HG03457 (cell line): Measurements from ENCODE around the gene LPIN3.

Experiments
- ATAC-seq: cut with Tn5 transposase; IDR thresholded peaks from one replicate; pipeline ENCODE4 v1.9.1; 2021; ENCODE audit warnings: moderate number of reproducible peaks; ENCODE audit not compliant: unreplicated experiment

LPIN3 gene

DNA sequence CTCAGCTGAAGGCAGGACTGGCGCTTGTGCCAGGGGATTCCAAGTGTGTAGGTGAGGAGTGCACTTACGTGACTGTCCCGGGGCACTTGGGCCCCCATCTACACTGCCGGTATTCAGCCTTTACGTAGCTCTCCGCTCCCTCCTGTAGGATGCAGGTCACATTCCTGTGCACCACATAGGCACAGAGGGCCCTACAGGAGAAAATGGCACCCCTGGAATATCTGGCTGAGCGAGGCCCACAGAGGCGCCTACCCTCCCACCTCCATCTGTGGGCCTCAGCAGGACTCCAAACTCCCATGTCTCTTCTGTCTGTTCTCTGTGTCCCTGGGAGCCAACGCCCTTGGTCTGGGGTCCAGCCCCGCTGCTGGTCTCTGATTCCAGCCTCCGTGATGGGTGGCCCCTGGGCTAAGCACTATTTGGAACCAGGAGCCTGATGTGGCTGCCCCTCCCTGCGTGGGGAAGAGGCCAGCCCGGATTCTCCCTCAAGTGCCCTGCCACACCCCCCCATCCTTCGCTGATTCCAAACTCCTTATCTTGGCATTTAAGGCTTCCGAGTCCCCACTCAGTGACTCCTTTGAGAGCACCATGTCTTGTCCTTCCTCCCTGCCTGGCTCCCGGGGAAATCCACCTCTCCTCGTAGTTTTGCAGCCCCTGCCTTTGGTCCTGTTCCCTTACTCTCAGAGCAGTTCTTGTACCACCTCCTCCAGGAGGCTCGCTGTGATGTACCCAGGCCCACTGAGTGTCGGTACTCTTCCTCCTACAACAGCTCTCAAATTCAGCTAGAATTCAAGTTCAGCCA lies 24.5 kb downstream of the LPIN3 start:
- ATAC-seq, result no peak

DNA sequence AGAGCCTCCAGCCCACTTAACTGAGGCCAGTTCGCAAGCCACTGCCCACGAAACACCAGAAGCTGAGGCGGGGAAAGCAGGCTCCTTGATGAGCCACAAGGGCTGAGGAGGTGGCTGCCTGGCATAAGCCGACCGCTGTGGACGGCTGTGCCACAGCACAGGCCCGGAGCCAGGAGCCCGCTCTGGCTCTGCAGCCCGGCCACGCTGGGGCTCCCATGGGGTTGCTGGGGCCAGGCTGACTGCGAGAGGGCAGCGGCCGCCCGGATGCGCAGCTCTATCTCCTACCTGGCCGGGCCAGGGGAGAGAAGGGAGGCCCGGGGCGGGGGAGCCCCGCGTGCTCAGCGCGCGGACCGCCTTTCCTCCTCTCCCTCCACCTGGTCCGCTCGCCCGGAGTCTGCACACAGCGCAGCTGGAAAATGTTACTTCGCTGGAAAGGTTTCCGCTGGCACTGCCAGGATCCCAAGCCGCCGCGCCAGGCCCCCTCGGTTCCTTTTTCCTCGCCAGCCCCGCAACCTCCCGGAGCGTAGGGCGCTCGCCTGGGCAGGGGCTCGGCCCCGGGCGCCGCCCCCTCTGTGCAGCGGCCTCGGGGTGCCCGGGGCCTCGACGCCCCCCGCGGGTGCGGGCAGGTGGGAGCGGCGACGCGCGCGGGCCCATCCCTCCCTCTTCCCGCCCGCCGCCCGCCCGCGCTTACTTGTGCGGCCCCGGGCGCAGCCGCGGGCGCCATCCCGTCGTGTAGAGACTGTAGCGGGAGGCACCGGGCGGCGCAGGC lies 25.3 kb downstream of the LPIN3 start:
- ATAC-seq, result no peak

DNA sequence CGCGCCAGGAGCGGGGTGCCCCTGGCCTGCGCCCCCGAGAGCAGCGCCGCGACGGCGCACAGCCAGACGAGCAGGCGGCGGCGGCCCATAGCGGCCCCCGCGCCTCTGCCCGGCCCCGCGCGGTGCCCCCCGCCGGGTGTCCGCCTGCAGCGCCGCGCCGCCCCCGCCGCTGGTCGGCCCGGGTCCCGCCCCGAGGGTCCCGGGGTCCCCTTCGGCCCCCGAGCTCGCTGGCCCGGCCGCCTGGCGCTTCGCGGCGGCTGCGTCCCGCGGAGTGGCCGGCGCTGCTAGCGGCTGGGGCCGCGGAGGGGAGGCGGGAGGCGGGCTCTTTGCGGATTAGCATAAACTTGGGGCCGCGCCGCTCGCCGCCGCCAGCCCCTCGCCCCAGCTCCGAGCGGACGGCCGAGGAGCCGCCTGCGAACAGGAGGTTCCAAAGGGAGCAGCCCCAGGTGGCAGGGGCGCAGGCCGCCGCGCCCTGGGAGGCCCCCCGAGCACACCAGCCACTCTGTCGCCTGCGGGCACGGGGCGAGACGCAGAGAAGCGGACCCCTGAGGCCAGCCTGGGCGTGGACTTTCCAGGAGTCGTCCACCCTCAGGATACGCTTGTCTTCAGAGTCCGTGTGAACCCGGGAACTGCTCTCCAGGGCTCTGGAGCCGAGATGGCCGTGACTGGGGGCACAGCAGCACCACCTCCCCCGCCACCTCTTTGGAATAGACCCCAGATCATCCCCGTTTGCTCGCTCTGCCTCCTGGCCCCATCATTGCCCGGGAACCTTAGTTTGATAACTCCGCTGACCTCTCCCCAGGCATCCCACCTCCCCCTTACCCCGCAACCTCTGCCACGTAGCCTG lies 26.1 kb downstream of the LPIN3 start, which contains the start of gene EMILIN3:
EMILIN3 (minus strand) TSS at position 273 of the 847 bp plus-strand sequence; CDS start at position 89, 184 bp downstream.
- ATAC-seq, result no peak

DNA sequence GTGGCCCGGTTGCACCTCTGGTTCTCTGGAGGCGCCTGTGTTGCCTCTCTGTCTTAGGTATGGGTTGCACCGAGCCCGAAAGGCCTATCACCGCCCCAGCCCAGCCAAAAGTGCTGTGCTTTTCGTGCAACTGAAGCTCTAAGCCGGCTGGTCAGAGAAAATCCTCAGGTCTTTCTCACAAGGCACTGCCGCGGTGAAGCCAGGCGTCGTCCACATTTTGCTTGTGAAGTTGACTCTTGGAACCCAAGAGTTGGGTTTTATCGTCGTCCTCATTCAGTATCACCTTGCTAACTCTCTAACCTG lies 26.7 kb downstream of the LPIN3 start:
- no peak for ATAC-seq

DNA sequence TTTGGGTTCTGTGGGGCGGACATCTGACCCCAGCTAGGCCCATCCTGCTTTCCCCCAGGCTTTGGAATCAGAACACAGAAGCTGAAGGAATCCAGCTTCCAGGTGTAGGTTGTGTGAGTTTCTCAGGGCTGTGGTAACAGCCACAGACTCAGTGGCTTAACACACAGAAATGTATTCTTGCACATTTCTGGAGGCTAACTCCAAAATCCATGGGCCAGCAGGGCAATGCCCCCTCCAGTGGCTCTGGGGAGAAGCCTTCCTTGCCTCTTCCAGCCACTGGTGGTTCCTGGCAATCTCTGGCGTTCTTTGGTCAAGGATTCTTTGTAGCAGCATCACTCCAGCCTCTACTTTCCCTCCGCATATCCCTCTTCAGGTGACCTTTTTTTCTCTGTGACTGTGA lies 27.3 kb downstream of the LPIN3 start:
- no peak for ATAC-seq

DNA sequence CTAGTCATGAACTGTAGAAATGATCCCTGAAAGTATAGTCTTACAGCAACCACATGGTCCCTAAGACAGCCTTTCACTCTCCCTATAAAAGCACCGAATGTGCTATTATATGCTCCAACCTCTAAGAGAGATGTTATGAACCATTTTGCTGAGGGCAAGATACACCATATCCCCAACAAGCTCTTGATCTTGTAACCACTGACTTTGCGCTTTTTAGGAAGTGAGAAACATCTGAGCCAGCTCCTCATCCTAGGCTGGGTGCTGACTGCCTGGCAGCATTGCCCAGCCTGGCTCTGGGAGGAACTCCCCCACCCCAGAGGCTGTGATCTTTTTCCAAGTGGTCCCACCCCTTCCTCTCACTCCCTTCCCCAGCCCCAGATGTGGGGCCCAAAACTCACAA lies 29.1 kb downstream of the LPIN3 start:
- no peak for ATAC-seq

DNA sequence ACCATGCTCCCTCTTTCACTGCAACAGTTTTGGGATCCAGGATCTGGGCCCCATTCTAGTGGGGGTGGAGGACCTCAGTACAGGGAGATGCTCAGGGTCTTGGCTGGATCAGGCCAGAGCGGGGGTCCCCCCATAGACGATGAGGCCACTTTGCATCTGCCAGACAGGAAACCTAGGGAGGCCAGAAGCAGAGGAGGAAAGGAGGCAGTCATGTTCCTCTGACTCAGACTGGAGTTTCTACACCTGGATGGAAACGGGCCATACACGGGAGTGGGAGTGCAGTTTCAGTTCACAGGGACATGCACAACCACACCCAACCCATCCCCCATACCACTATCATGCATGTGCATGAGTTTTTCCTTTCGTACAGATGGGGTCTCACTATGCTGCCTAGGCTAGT lies 29.6 kb downstream of the LPIN3 start:
- no peak for ATAC-seq

DNA sequence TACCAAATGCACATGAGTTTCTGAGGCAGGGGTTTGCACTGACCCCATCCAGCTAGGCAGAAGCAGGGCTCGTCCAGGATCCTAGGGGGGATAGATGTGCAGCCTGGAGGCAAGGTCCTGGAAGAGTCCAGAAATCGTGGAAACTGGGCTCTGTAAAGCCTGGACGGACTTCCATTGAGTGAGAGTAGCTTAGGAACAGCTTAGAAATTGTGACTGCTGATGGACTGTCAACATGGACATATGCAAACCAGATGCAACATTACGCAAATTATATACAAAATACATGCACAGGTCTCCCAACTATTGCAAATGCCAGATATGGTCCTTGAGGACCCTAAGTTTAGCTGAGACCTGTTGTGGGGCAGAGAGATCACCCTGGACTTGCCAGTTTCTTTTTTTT lies 30.8 kb downstream of the LPIN3 start:
- ATAC-seq, result no peak

DNA sequence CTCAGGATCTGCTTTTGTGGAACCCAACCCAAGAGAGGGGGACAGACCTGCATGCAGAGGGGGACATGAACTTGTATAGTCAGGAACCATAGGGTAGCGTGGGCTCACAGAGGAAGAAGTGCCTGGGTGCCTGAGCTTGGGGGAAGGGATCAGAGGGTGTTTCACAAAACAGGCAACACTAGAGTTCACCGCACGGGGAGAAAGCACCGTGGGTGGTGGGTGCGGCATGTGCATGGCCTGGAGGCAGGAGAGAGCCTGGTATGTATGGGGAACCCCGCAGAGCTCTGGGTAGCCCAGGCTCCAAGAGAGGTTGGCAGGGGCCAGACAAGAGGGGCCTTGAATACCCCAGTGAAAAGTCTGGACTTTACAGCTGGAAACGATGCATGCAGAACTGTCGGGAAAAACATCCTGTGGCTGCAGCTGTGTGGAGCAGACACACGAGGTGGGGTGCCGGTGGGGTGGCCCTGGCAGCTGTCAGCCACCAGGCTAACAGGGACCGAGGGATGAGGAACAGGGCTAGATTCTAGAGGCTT lies 32.7 kb downstream of the LPIN3 start:
- ATAC-seq, result no peak

DNA sequence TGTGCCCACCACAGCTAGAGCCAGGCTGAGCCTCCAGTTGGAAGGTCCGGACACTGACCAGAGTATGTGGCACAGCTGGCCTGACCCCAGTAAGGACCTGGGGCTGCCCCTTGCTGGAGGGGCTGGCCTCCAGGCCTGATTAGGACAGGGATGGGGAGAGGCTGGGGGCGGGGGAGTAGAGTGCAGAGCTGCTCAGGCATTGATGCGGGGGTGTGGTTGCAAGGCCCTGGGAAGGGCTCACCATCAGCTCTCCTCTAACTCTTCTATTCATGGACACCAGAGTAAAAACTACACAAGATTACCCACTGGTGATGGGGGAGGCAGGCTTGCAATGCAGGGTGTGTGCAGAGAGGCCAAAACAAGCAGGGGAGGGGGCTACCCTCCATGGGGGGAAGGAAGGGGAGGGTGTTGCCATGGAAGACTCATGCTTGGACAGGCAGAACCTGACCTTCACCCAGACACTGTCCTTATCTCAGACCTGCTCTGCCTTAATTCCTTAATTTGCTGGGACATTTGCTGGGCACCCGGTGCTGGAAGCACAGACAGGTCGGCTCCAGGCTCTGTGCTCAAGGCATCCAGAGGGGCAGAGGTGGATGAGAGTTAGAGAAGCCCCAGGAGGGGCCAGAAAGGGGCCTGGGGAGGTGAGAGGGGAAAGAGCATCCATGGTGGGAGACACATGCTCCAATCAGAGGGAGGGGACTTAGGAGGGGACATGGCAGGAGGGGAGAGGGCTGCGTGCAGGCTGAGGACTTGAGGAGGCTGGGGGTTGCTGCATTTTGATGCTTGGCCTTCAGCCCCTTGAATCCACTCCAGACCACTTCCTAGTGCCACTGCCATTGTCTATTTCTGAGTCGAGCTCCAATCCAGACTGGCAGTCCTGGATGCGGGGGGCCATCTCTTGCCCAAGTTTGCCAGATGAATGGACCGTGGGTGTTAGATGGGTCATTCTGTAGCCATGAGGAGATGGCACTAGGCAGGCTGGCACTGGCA lies 33.6 kb downstream of the LPIN3 start:
- no peak for ATAC-seq

DNA sequence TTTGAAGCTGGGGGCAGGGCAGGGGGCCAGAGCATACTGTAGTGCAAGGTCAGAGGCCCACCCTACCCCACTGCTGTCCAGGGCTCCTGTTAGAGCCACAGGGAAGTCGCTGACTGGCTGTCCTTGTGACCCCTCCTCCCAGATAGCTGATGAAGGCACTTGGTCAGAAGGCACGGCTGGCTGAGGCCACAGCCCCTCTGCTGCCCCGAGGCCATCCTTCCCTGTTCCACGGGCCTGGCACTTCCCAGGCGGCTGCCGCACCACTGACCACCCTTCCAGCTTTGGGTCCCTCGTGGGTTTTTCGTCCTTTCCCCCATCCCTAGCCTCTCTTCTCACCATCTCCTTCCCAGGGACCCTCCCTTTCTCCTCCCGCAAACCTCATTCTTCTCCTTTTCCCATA lies 35.2 kb downstream of the LPIN3 start:
- no peak for ATAC-seq

DNA sequence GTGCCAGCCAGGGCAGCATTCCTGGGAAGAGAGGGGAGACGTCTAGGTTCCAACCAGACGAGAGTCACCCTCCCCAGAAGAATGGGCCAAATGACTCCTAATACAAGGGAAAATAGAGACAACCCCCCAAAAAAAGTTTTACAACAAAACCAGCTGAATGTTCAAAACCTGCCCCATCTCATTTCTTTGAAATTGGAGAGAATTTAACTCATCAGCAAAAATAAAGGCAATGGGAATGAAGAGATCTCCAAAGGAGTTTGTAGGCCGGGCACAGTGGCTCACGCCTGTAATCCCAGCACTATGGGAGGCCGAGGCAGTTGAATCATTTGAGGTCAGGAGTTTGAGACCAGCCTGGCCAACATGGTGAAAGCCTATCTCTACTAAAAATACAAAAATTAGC lies 35.7 kb downstream of the LPIN3 start:
- ATAC-seq, result no peak

DNA sequence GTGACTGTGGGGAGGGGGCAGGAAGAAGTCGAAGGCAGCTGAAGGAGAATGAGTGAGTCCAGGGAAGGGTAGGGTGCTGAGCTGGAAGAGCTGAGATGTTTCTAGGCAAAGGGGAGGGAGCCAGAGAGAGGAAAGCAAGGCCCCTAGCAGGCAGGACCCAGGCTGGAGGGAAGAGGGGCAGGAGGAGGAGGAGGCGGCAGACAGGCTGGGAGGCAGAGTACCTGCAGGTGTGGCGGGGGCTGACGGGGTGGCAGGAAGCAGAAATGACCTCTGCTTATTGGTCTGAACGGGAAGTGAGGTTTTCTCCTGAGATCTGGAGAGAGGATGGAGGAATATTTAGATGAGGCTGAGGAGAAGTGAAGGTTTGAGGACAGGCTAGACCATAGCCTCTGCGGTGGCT lies 36.7 kb downstream of the LPIN3 start:
- ATAC-seq, result no peak

DNA sequence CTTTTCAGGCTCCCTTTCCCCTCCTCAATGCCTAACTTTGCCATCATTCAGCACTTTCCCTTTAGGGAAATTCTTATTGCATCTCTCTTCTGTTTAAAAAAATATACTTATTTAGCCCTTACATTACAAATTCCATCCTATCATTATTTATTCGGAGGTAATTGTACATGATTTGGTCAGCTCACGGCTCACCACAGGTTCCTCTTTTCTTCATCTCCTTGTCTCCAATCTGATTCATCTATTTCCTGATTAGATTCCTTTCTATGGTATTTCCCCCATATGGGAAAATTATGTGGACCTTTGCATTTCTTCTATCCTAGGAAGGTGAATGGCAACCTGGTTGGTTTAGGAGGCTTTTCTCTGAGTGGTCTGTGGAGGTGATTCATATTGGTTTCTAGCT lies 38.9 kb downstream of the LPIN3 start:
- no peak for ATAC-seq

DNA sequence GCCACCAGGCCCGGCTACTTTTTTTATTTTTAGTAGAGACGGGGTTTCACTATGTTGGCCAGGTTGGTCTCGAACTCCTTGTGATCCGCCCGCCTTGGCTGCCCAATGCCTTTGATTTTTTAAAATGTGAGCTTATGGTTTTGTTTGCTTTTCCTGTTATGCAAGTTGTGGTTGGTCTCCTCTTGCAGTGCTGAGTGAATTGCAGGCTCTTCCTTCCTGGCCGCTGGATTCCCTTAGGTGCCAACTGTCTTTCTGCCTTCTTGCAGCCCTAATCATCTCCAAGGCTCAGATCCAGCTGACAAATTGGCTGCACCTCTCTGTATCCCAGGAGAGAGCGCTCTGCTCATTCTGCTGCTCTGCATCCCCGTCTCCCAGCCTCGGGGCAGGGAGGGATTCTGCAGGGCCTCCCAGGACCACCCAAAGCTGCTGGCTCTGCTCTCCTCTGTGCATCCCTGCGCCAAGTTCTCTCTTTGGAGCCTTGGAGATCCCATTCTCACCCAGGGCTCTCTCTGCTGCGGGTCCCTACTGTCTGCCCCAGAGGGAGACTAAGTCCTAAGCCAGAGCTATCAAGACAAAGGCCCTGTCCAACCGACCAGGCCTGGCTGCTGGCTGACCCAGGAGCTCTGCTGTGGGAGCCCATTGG lies 40.1 kb downstream of the LPIN3 start:
- no peak for ATAC-seq

DNA sequence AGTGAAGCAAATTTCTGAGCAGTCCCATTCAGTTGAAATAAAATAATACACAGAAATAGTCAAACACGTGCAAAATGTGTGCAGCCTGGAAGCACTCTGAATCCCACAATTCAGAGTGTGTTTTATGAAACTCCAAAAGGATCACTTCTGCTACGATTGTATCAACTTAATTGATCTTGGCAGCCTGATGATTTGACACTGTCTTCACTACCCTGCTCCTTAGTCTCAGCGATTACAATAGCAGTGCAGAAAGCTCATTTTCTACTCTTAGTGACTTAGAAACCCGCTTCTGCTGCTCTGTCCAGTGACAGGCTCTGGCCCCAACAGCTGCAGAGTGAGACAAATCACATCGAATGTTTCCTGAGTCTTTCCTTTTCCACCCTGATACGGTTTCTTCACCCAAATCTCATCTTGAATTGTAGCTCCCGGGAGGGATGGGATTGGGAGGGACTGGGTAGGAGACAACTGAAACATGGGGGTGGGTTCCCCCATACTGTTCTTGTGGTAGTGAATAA lies 42.2 kb downstream of the LPIN3 start:
- no peak for ATAC-seq

DNA sequence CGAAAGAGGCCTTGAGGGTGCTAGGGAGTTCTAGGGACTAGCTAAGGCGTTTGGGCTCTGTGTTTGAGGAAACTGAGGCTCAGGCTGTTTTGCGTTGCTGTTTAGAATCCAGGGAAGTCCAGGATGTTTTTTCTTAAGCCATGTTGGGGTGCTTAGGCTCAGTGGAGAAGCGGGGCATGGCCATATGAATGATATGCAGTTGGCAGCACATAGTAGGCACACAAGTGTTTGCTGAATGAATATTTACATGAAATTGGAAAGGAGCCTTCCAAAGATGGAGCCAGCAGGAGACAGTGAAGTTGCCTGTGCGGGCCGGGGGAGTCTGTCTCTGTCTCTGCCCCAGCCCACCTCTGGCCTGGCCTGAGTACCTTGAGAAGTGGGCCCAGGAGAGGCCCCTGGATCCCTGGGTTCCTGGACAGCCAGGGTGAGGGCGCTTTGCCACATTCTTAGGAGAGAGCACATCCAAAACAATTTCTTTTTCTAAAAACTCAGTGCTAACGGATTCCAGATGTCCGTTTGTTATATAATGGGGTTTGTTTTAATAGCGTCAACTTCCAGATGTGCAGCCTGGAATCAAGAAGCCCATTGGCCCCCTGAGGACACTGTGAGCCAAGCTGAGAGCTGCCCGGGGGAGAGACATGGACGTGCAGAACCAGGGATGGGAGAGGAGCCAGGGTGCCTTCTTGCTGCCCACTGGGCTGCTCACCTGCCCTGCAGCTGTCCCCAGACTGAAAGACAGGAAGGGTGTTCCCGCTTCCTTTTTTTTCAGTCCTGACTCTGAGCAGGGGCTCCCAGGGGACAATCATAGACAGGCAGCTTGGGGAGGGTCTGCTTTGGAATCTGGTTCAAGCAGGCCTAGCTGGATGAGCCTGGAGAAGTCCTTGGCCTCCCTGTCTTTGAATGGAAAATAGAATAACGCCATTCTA lies 46.1 kb downstream of the LPIN3 start:
- no peak for ATAC-seq

DNA sequence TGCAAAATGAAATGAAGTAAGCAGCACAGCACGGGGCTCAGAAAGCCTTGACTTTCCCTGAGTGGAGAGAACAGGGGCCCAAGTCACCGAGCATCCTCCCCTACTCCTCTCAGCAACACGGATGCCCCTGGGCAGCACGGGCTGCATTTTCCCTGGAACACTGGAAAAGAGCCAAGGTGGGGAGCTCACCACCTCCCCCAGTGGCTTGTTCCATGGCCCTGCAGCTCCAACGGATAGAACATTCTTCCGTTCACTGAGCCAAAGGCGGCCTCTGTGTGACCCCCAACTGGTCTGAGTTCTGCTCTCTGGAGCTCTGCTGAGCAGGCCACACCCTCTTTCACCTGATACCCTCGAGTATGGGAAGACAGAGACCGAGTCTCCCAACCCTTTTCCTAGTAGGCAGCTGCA lies 46.8 kb downstream of the LPIN3 start:
- ATAC-seq, result no peak
